Activated T-helper 1 cell treated with Interleukin-2 at 50 U/mL for 16 hours (primary cell): ENCODE measurements around the gene DUSP10.

Source experiments
- DNase-seq: peaks from one replicate; pipeline ENCODE4 v3.0.0-alpha.2; 2020; ENCODE audit warnings: low read depth

Gene DUSP10

GRCh38 chr1:221712776-221713431 is 29.0 kb downstream of the DUSP10 start:
- peak; percentile 68 for DNase-seq

- DNase-seq, result no peak
Measured at GRCh38 chr1:221712198-221712684, 29.6 kb downstream of the DUSP10 start.

- no peak for DNase-seq
Measured at GRCh38 chr1:221711656-221712055, 30.2 kb downstream of the DUSP10 start.

- no peak for DNase-seq
Measured at GRCh38 chr1:221711063-221711577, 30.8 kb downstream of the DUSP10 start.

- no peak for DNase-seq
Measured at GRCh38 chr1:221709854-221710253, 32.0 kb downstream of the DUSP10 start.

- DNase-seq, result no peak
Measured at GRCh38 chr1:221708987-221709386, 32.9 kb downstream of the DUSP10 start.

- DNase-seq, result no peak
Measured at GRCh38 chr1:221708076-221708571, 33.8 kb downstream of the DUSP10 start.

- DNase-seq, result no peak
Measured at GRCh38 chr1:221706876-221707582, 34.9 kb downstream of the DUSP10 start.

GRCh38 chr1:221706191-221706590 is 35.7 kb downstream of the DUSP10 start:
- DNase-seq, result no peak

GRCh38 chr1:221704306-221704705 is 37.6 kb downstream of the DUSP10 start:
- DNase-seq, result no peak

- no peak for DNase-seq
Measured at GRCh38 chr1:221701570-221702186, 40.2 kb downstream of the DUSP10 start.

GRCh38 chr1:221700948-221701347 is 40.9 kb downstream of the DUSP10 start:
- DNase-seq, result no peak

GRCh38 chr1:221700536-221700935 is 41.4 kb downstream of the DUSP10 start:
- DNase-seq, result no peak

- DNase-seq, result no peak
Measured at GRCh38 chr1:221699978-221700519, 41.8 kb downstream of the DUSP10 start.

- DNase-seq, result no peak
Measured at GRCh38 chr1:221699577-221699976, 42.3 kb downstream of the DUSP10 start.

GRCh38 chr1:221698579-221699349 is 43.1 kb downstream of the DUSP10 start:
- no peak for DNase-seq

- DNase-seq, result no peak
Measured at GRCh38 chr1:221697923-221698425, 43.9 kb downstream of the DUSP10 start.

GRCh38 chr1:221696718-221697461 is 45.0 kb downstream of the DUSP10 start:
- no peak for DNase-seq

- no peak for DNase-seq
Measured at GRCh38 chr1:221696027-221696426, 45.9 kb downstream of the DUSP10 start.

- no peak for DNase-seq
Measured at GRCh38 chr1:221695301-221695700, 46.6 kb downstream of the DUSP10 start.

- DNase-seq, result no peak
Measured at GRCh38 chr1:221694109-221694508, 47.8 kb downstream of the DUSP10 start.
